ENCODE measurements around the gene GPR108.

- TF ChIP-seq CTCF (conservative IDR thresholded peaks at IDR 0.05; ENCODE audit: low read length) = no peak
- no peak for TF ChIP-seq EZH2phosphoT487 (IDR thresholded peaks at IDR 0.05; ENCODE audit: borderline replicate concordance)
Measured at GRCh38 chr19:6754136-6754535, 16.8 kb upstream of the GPR108 start.
